NB4 (cell line): ENCODE measurements around the gene EHMT1.

Experiments
- MYC ChIP-seq: IDR thresholded peaks from 2 replicates; pipeline ENCODE4 v1.6.1; 2011; ENCODE audit warnings: low read depth, low read length
- POLR2A ChIP-seq: IDR thresholded peaks from 2 replicates; pipeline ENCODE4 v1.6.1; 2011; ENCODE audit warnings: mild to moderate bottlenecking; ENCODE audit not compliant: insufficient read length; ENCODE audit errors: extremely low read depth
- TF ChIP-seq, protein P1 (sequence below): IDR thresholded peaks from one replicate; pipeline ENCODE4 v1.5.1; 2012; ENCODE audit warnings: low read depth, low read length
- TF ChIP-seq, protein P2 (sequence below): IDR thresholded peaks from 2 replicates; pipeline ENCODE4 v1.6.1; 2011; ENCODE audit warnings: low read depth, low read length

- TF ChIP-seq POLR2A (no peak), MYC (no peak)
- TF ChIP-seq, protein P1, sequence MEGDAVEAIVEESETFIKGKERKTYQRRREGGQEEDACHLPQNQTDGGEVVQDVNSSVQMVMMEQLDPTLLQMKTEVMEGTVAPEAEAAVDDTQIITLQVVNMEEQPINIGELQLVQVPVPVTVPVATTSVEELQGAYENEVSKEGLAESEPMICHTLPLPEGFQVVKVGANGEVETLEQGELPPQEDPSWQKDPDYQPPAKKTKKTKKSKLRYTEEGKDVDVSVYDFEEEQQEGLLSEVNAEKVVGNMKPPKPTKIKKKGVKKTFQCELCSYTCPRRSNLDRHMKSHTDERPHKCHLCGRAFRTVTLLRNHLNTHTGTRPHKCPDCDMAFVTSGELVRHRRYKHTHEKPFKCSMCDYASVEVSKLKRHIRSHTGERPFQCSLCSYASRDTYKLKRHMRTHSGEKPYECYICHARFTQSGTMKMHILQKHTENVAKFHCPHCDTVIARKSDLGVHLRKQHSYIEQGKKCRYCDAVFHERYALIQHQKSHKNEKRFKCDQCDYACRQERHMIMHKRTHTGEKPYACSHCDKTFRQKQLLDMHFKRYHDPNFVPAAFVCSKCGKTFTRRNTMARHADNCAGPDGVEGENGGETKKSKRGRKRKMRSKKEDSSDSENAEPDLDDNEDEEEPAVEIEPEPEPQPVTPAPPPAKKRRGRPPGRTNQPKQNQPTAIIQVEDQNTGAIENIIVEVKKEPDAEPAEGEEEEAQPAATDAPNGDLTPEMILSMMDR: no peak
- TF ChIP-seq, protein P2, sequence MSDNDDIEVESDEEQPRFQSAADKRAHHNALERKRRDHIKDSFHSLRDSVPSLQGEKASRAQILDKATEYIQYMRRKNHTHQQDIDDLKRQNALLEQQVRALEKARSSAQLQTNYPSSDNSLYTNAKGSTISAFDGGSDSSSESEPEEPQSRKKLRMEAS: no peak
These were observed 26.4 kb downstream of the EHMT1 start for GRCh38 chr9:137645211-137645610.
